ENCODE data around the gene TRMT61B. TPM values are rescaled to one million over a fixed set of nuclear protein-coding genes. Genes with fewer than 3 reads are reported as not detected.

Gene TRMT61B
- total and polyA plus RNA-seq, 2 of the 4 experiments (the other 2 are of a cell fraction): 5.7 to 6.6 TPM

DNA sequence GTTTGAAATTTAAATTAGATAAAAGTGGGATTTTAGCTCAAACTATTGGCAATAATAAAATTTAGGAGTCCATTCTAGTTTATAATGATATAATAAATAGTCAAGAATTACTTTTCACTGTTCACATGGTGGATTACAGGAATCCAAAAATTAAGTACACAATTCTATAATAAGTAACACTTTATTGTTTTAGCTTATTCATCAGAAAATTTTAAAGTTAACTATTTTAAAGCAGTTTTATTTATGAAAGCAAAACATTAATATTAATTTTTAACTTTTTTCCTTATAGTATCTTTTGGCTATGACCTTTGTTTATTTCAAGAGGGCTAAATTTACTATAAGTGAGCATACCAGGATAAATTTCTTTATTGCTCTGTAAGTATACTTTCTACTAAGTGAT is 48.1 kb downstream of the TRMT61B start:
- H3K14ac ChIP-seq (replicated peaks; ENCODE audit: low read depth, low read length): no peak overlapping the region
- in situ Hi-C loops (cut with MboI; ENCODE audit: low sequenced_read_pairs): no loop called here
- no peak overlapping the region for H4K8ac ChIP-seq (ENCODE audit: low read depth in 2 of 2, low read length in 2 of 2)
- CTCF ChIA-PET: no interaction called here
- no peaks in the 10 kb centered on the region for H3K27me3 ChIP-seq (ENCODE audit: control insufficient read depth, insufficient read depth, low read length)
- H2AFZ ChIP-seq (replicated peaks; ENCODE audit: low read length, poor library complexity): no peak overlapping the region
- H2BK120ac ChIP-seq (ENCODE audit: low read depth, low read length): no peak overlapping the region
- no peak overlapping the region for H3K4me2 ChIP-seq (ENCODE audit: low read depth, low read length)
- no peak overlapping the region for H3K27ac ChIP-seq (ENCODE audit: insufficient read depth, low read length)
- H2AK5ac ChIP-seq (ENCODE audit: low read depth, low read length): no peak overlapping the region
- H2AK9ac ChIP-seq (replicated peaks; ENCODE audit: low read depth, low read length, poor library complexity): no peak overlapping the region
- TF ChIP-seq CEBPB (IDR thresholded peaks at IDR 0.05; ENCODE audit: low read depth, low read length): no peak
- no peak for TF ChIP-seq POLR2A (IDR thresholded peaks at IDR 0.05; ENCODE audit: low read depth, low read length)
- no peak for TF ChIP-seq CHD1 (IDR thresholded peaks at IDR 0.05; ENCODE audit: low read depth, low read length)
- TF ChIP-seq RCOR1 (IDR thresholded peaks at IDR 0.05; ENCODE audit: insufficient replicate concordance, low read length): no peak
- TF ChIP-seq, protein P1, sequence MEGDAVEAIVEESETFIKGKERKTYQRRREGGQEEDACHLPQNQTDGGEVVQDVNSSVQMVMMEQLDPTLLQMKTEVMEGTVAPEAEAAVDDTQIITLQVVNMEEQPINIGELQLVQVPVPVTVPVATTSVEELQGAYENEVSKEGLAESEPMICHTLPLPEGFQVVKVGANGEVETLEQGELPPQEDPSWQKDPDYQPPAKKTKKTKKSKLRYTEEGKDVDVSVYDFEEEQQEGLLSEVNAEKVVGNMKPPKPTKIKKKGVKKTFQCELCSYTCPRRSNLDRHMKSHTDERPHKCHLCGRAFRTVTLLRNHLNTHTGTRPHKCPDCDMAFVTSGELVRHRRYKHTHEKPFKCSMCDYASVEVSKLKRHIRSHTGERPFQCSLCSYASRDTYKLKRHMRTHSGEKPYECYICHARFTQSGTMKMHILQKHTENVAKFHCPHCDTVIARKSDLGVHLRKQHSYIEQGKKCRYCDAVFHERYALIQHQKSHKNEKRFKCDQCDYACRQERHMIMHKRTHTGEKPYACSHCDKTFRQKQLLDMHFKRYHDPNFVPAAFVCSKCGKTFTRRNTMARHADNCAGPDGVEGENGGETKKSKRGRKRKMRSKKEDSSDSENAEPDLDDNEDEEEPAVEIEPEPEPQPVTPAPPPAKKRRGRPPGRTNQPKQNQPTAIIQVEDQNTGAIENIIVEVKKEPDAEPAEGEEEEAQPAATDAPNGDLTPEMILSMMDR (conservative IDR thresholded peaks at IDR 0.05; ENCODE audit: low read depth, low read length): no peak
- no peak for TF ChIP-seq MAFK (IDR thresholded peaks at IDR 0.05; ENCODE audit: low read depth, low read length)
- TF ChIP-seq RAD21 (IDR thresholded peaks at IDR 0.05; ENCODE audit: low read length): no peak
- TF ChIP-seq FOS (IDR thresholded peaks at IDR 0.05; ENCODE audit: low read depth, low read length): no peak
- TF ChIP-seq MAZ (IDR thresholded peaks at IDR 0.05; ENCODE audit: borderline replicate concordance, low read depth, low read length): no peak
- no peak for TF ChIP-seq MXI1 (IDR thresholded peaks at IDR 0.05; ENCODE audit: borderline replicate concordance, low read depth, low read length)
- TF ChIP-seq SMC3 (IDR thresholded peaks at IDR 0.05; ENCODE audit: low read depth, low read length): no peak
- TF ChIP-seq, protein P2, sequence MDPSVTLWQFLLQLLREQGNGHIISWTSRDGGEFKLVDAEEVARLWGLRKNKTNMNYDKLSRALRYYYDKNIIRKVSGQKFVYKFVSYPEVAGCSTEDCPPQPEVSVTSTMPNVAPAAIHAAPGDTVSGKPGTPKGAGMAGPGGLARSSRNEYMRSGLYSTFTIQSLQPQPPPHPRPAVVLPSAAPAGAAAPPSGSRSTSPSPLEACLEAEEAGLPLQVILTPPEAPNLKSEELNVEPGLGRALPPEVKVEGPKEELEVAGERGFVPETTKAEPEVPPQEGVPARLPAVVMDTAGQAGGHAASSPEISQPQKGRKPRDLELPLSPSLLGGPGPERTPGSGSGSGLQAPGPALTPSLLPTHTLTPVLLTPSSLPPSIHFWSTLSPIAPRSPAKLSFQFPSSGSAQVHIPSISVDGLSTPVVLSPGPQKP (IDR thresholded peaks at IDR 0.05; ENCODE audit: borderline replicate concordance, low read depth, low read length): no peak
- TF ChIP-seq RFX5 (IDR thresholded peaks at IDR 0.05; ENCODE audit: low read depth, low read length): no peak
- no peak for TF ChIP-seq BHLHE40 (IDR thresholded peaks at IDR 0.05; ENCODE audit: low read depth, low read length)
- TF ChIP-seq NFE2L2 (IDR thresholded peaks at IDR 0.05; ENCODE audit: low read depth, low read length): no peak
- TF ChIP-seq, protein P3, sequence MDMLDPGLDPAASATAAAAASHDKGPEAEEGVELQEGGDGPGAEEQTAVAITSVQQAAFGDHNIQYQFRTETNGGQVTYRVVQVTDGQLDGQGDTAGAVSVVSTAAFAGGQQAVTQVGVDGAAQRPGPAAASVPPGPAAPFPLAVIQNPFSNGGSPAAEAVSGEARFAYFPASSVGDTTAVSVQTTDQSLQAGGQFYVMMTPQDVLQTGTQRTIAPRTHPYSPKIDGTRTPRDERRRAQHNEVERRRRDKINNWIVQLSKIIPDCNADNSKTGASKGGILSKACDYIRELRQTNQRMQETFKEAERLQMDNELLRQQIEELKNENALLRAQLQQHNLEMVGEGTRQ (IDR thresholded peaks at IDR 0.05; ENCODE audit: low read depth, low read length): no peak
- DNase-seq (no peak), ATAC-seq (ENCODE audit: low read depth) (no peak)
- H2BK15ac ChIP-seq (ENCODE audit: low read depth, low read length): no peak overlapping the region
- no peak overlapping the region for H3K56ac ChIP-seq (ENCODE audit: extremely low read depth, insufficient read depth, low read length)
- no peaks in the 10 kb centered on the region for H3K36me3 ChIP-seq (ENCODE audit: control insufficient read depth, insufficient read depth, low read length)
- dilution Hi-C loops (cut with HindIII; ENCODE audit: low sequenced_read_pairs, unreplicated experiment): no loop called here
- no peak overlapping the region for H2BK20ac ChIP-seq (ENCODE audit: low read depth, low read length)
- no peaks in the 10 kb centered on the region for H4K20me1 ChIP-seq (ENCODE audit: insufficient read depth, low read length)
- H3K79me1 ChIP-seq (ENCODE audit: low read depth in 1 of 2, low read length in 2 of 2): no peaks in the 10 kb centered on the region
- no peaks in the 10 kb centered on the region for H3K4me1 ChIP-seq (ENCODE audit: control insufficient read depth, insufficient read depth, low read length)
- H3K4ac ChIP-seq (ENCODE audit: low read depth, low read length): no peak overlapping the region
- no peaks in the 10 kb centered on the region for H3K9me1 ChIP-seq (ENCODE audit: insufficient read depth, low read length)
- H3K18ac ChIP-seq (ENCODE audit: low read depth, low read length): no peak overlapping the region
- no peak overlapping the region for H3K4me3 ChIP-seq (ENCODE audit: insufficient read depth, low read depth, low read length)
- no peaks in the 10 kb centered on the region for H3K9me3 ChIP-seq (ENCODE audit: control insufficient read depth, insufficient read depth, low read length)
- no peak overlapping the region for H3K23ac ChIP-seq (ENCODE audit: low read depth, low read length)
- POLR2A ChIA-PET (ENCODE audit: unreplicated experiment): no interaction called here
- H4K5ac ChIP-seq (ENCODE audit: low read depth, low read length): no peak overlapping the region
- no peak overlapping the region for H2BK5ac ChIP-seq (ENCODE audit: low read depth, low read length, poor library complexity, severe bottlenecking)
- no peak overlapping the region for H3K9ac ChIP-seq (ENCODE audit: low read depth, low read length)
- H4K91ac ChIP-seq (ENCODE audit: insufficient read depth, low read depth, low read length): no peak overlapping the region
- intact Hi-C loops (cut with micrococcal nuclease): loop anchor here (5.0 kb wide), 2 partner anchors 105 to 375 kb away; no protein-coding TSS in a partner anchor
- BruUV-seq (replicated peaks): no TSS peak
